Esophagus squamous epithelium (tissue), 5 donors: Measurements from ENCODE around the gene RGMA. TPM values are rescaled to one million over a fixed set of nuclear protein-coding genes. Genes with fewer than 3 reads are reported as not detected.
A peak's percentile ranks its signal among the peaks of the same experiment; 100 is the strongest.

Experiments
- DNase-seq: peaks from one replicate; lab custom pipeline; 2025; lab: John Stamatoyannopoulos, UW
- H3K27ac ChIP-seq, 4 donors: fragments of 200-600 bp; sonication (generic); one replicate each; pipeline ENCODE4 v1.5.1; 2016 to 2019; ENCODE audit warnings: mild to moderate bottlenecking in 1 of 4
- H3K27me3 ChIP-seq, 4 donors: fragments of 200-600 bp; sonication (generic); 1 replicate in 3 of 4; 2 replicates in 1 of 4; pipeline versions ENCODE4 v1.5.1 to v1.6.0; 2017 to 2021; ENCODE audit warnings: antibody characterized with exemption in 1 of 4
- H3K36me3 ChIP-seq, 3 donors: fragments of 200-600 bp; sonication (generic); one replicate each; pipeline ENCODE4 v1.5.1; 2016 to 2019
- H3K4me1 ChIP-seq, 3 donors: fragments of 200-600 bp; sonication (generic); one replicate each; pipeline ENCODE4 v1.5.1; 2017 to 2019
- H3K4me3 ChIP-seq, 4 donors: fragments of 200-600 bp; sonication (generic); 1 replicate in 3 of 4; 2 replicates in 1 of 4; pipeline ENCODE4 v1.5.1; 2016 to 2019; ENCODE audit warnings: mild to moderate bottlenecking in 2 of 4, moderate library complexity in 1 of 4
- H3K9me3 ChIP-seq, 3 donors: fragments of 200-600 bp; sonication (generic); one replicate each; pipeline ENCODE4 v1.5.1; 2016 to 2019
- CTCF ChIP-seq, 6 experiments: fragments of 450-650 bp in 4 of 6; fragments of 200-600 bp in 2 of 6; sonication (generic) in 2 of 6; IDR thresholded peaks; one replicate each; pipeline ENCODE4 v1.5.1; 2016 to 2019; ENCODE audit warnings: antibody characterized with exemption in 6 of 6, mild to moderate bottlenecking in 4 of 6, moderate library complexity in 4 of 6
- POLR2A ChIP-seq, 4 donors: fragments of 450-650 bp; IDR thresholded peaks; one replicate each; pipeline ENCODE4 v1.6.1; 2017; ENCODE audit warnings: antibody characterized with exemption in 4 of 4, mild to moderate bottlenecking in 4 of 4, moderate library complexity in 3 of 4
- WGBS, 2 donors: methylation state at CpG; one replicate each; pipeline ENCODE4 v1.1.5; 2018; 5-methylcytosine and 5-hydroxymethylcytosine counted together
- intact Hi-C: fragments of 100-400 bp; cut with DNase I; formaldehyde crosslinking; loops from one replicate; pipeline ENCODE4 v1.15.0; 2022
- total RNA-seq, 4 donors: library from RNA; depleted of rRNA; stranded (reverse); fragments of >200 nt; gene quantifications; one replicate each; pipeline ENCODE4 v1.1.0, GENCODE V29; 2016
- donor health status: DM: yes; HTN: yes; CAD: no.

Gene RGMA
- total RNA-seq, 4 donors from 2014 or later = 18.8 to 74.7 (median 47.1) TPM

- Histone ChIP-seq H3K36me3 (peaks cover 11 to 98% (median 25%) of the 10 kb centered on the region in 3 donors), H3K4me3 (no peak overlapping the region), H3K4me1 (peaks cover 29 to 87% (median 40%) of the 10 kb centered on the region in 3 donors), H3K9me3 (peaks cover 0 to 3% (median 0%) of the 10 kb centered on the region in 3 donors), H3K27me3 (no peaks in the 10 kb centered on the region), H3K27ac (peak overlapping the region in 3 of 4 donors; percentile 28 to 73 (median 54))
- intact Hi-C loops = no loop called here
- TF ChIP-seq CTCF (IDR thresholded peaks at IDR 0.05) (no peak), POLR2A (IDR thresholded peaks at IDR 0.05) (no peak)
- no peak for DNase-seq
- 66 to 71% methylated on average over 6 to 7 of the region's 32 CpGs for WGBS, 2 donors
Observed at GRCh38 chr15:93051236-93052089, 37.5 kb downstream of the RGMA start.

GRCh38 chr15:93050648-93051047 is 38.4 kb downstream of the RGMA start:
- Histone ChIP-seq H3K4me1 (peaks cover 29 to 79% (median 40%) of the 10 kb centered on the region in 3 donors), H3K9me3 (peaks cover 0 to 5% (median 0%) of the 10 kb centered on the region in 3 donors), H3K27ac (peak overlapping the region in 3 of 4 donors; percentile 28 to 73 (median 54)), H3K36me3 (peaks cover 18 to 98% (median 26%) of the 10 kb centered on the region in 3 donors), H3K4me3 (no peak overlapping the region), H3K27me3 (no peaks in the 10 kb centered on the region)
- WGBS, 2 donors = 53 to 68% methylated on average over 3 of the region's 13 CpGs
- DNase-seq = no peak
- intact Hi-C loops = no loop called here
- TF ChIP-seq CTCF (IDR thresholded peaks at IDR 0.05) (no peak), POLR2A (IDR thresholded peaks at IDR 0.05) (no peak)

- H3K27ac ChIP-seq = peak overlapping the region in 2 of 4 donors; percentile 54 to 73
- peaks cover 0 to 5% (median 0%) of the 10 kb centered on the region in 3 donors for H3K9me3 ChIP-seq
- DNase-seq = no peak
- 33 to 62% methylated on average over 7 to 10 of the region's 15 CpGs for WGBS, 2 donors
- H3K27me3 ChIP-seq = no peaks in the 10 kb centered on the region
- intact Hi-C loops = no loop called here
- no peak overlapping the region for H3K4me3 ChIP-seq
- TF ChIP-seq CTCF (IDR thresholded peaks at IDR 0.05) (no peak), POLR2A (IDR thresholded peaks at IDR 0.05) (no peak)
- peaks cover 29 to 73% (median 40%) of the 10 kb centered on the region in 3 donors for H3K4me1 ChIP-seq
- peaks cover 24 to 98% (median 31%) of the 10 kb centered on the region in 3 donors for H3K36me3 ChIP-seq
Observed at GRCh38 chr15:93049914-93050578, 39.0 kb downstream of the RGMA start.

- peaks cover 0 to 5% (median 0%) of the 10 kb centered on the region in 3 donors for H3K9me3 ChIP-seq
- intact Hi-C loops = no loop called here
- DNase-seq = no peak
- peaks cover 29 to 73% (median 40%) of the 10 kb centered on the region in 3 donors for H3K4me1 ChIP-seq
- no peaks in the 10 kb centered on the region for H3K27me3 ChIP-seq
- 34 to 40% methylated on average over 7 to 8 of the region's 8 CpGs for WGBS, 2 donors
- H3K27ac ChIP-seq = peak overlapping the region in 2 of 4 donors; percentile 66 to 73
- no peak overlapping the region for H3K4me3 ChIP-seq
- TF ChIP-seq POLR2A (IDR thresholded peaks at IDR 0.05) = no peak
- TF ChIP-seq CTCF (IDR thresholded peaks at IDR 0.05) = no peak
- H3K36me3 ChIP-seq = peaks cover 32 to 98% (median 33%) of the 10 kb centered on the region in 3 donors
Observed at GRCh38 chr15:93049233-93049632, 39.8 kb downstream of the RGMA start.
